Thyroid gland (tissue), 4 donors: ENCODE results near the gene SEMA3C.

Source experiments
- CTCF ChIP-seq, 6 experiments: fragments of 200-600 bp in 3 of 6; fragments of 450-650 bp in 3 of 6; sonication (generic) in 3 of 6; IDR thresholded peaks; one replicate each; pipeline ENCODE4 v1.5.1; 2016 to 2019; ENCODE audit warnings: antibody characterized with exemption in 6 of 6, mild to moderate bottlenecking in 2 of 6, inconsistent platforms in 1 of 6, moderate library complexity in 1 of 6
- POLR2A ChIP-seq, 2 donors: fragments of 450-650 bp; IDR thresholded peaks; one replicate each; pipeline ENCODE4 v1.6.1; 2017; ENCODE audit warnings: antibody characterized with exemption in 2 of 2, mild to moderate bottlenecking in 2 of 2, moderate library complexity in 1 of 2

- TF ChIP-seq CTCF (IDR thresholded peaks at IDR 0.05) (no peak), POLR2A (IDR thresholded peaks at IDR 0.05) (no peak)
Observed at GRCh38 chr7:80957226-80957777, 38.5 kb upstream of the SEMA3C start.
